HFFc6 (cell line): ENCODE data around the gene RANBP10. TPM values are rescaled to one million over a fixed set of nuclear protein-coding genes. Genes with fewer than 3 reads are reported as not detected.

Experiments used
- DNase-seq: peaks from one replicate; pipeline ENCODE4 v3.0.0-alpha.2; 2018
- H3K27ac Mint-ChIP-seq: 2 replicates; pipeline ENCODE4 v1.8.0; 2020; ENCODE audit warnings: mild to moderate bottlenecking, mixed read lengths
- H3K27me3 Mint-ChIP-seq: 2 replicates; pipeline ENCODE4 v1.8.0; 2021; ENCODE audit warnings: mild to moderate bottlenecking, moderate library complexity, mixed read lengths; ENCODE audit not compliant: insufficient read depth
- H3K36me3 Mint-ChIP-seq: 2 replicates; pipeline ENCODE4 v1.8.0; 2021; ENCODE audit warnings: low read depth, mixed read lengths
- H3K4me1 Mint-ChIP-seq: 2 replicates; pipeline ENCODE4 v1.8.0; 2020; ENCODE audit warnings: low read depth, mixed read lengths
- H3K4me3 Mint-ChIP-seq: 2 replicates; pipeline ENCODE4 v1.8.0; 2020; ENCODE audit warnings: mild to moderate bottlenecking, moderate library complexity, mixed read lengths
- H3K9me3 Mint-ChIP-seq: 2 replicates; pipeline ENCODE4 v1.8.0; 2020; ENCODE audit warnings: mild to moderate bottlenecking, mixed read lengths
- CTCF ChIP-seq: fragments of 200-600 bp; sonication (generic); IDR thresholded peaks from 2 replicates; pipeline ENCODE4 v1.5.0; 2021; ENCODE audit warnings: antibody characterized with exemption, mild to moderate bottlenecking
- total RNA-seq, 6 experiments: library from RNA; stranded (reverse); fragmentation: NEBNext Ultra II Directional; extraction: Animal tissue kit (Norgen Biotek cat#: 25700); gene quantifications; 2 replicates in 1 of 6; 3 replicates in 5 of 6; pipeline ENCODE4 v1.2.3, GENCODE V29; 2021

Gene RANBP10
- total RNA-seq, 6 experiments from 2014 or later: 11.5 to 15.6 (median 12.8) TPM

DNA sequence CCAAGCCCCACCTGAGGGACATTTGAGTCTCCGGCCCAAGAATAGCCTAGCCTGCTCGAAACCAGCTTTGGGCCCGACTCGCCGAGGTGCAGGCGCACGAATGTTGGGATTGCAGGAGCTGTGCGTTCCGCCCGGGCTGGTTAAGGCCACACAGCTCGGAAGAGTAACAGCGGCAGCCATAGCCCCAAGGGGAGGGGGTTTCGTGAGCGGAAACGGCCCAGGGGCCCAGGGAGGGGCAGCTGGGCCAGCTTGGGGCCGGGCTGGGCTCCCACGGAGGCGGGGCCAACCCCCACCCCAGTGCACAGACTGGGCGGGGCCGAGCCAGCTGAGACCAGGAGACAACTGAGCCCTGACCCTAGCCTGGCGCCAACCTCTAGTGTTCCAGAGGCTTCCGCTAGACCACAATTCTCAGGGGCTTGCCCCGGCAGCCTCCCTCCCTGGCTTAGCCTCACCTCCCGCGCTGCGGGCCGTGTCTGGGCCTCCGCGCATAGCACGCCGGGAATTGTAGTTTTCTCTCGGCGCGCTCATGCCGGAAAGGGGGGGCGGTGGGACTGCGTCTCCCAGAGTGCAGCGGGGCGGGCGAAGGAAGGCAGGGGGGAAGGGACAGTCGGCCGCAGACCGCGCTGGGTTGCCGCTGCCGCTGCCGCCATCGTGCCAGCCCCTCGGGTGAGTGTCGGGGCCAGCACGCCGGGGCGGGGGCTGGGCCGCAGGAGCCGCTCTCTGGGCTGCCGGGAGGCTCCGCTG, 40.1 kb upstream of the RANBP10 start, which contains the start of gene NUTF2:
NUTF2 (plus strand) TSS at position 614 of the 744 bp plus-strand sequence. CDS start 18,198 bp downstream, outside the sequence.
- no peak for TF ChIP-seq CTCF
- Mint-ChIP-seq H3K27ac (peak within 1 kb of the TSS; percentile 96), H3K27me3 (peaks cover 3% of the 10 kb centered on the region; the same call in 1 of the 2 replicates), H3K36me3 (peaks cover 6% of the 10 kb centered on the region; the same call in 1 of the 2 replicates), H3K9me3 (no peaks in the 10 kb centered on the region), H3K4me1 (peaks cover 51% of the 10 kb centered on the region), H3K4me3 (peak within 1 kb of the TSS; percentile 97)
- DNase-seq: peak; percentile 88

GRCh38 chr16:67846063-67846319, 39.6 kb upstream of the RANBP10 start:
- H3K9me3 Mint-ChIP-seq: no peaks in the 10 kb centered on the region
- peak overlapping the region; percentile 81 for H3K27ac Mint-ChIP-seq

GRCh38 chr16:67845291-67846062, 39.1 kb upstream of the RANBP10 start:
- peak overlapping the region; percentile 80 for H3K4me3 Mint-ChIP-seq

More at GRCh38 chr16:67846063-67846319, 39.6 kb upstream of the RANBP10 start:
- TF ChIP-seq CTCF: no peak
- H3K4me3 Mint-ChIP-seq: peak overlapping the region; percentile 80
- peaks cover 6% of the 10 kb centered on the region; the same call in 1 of the 2 replicates for H3K36me3 Mint-ChIP-seq
- H3K4me1 Mint-ChIP-seq: peaks cover 55% of the 10 kb centered on the region
- DNase-seq: no peak
- peaks cover 3% of the 10 kb centered on the region; the same call in 1 of the 2 replicates for H3K27me3 Mint-ChIP-seq

GRCh38 chr16:67844497-67844896, 38.1 kb upstream of the RANBP10 start:
- Mint-ChIP-seq H3K36me3 (peaks cover 6% of the 10 kb centered on the region; the same call in 1 of the 2 replicates), H3K27ac (peak overlapping the region; percentile 81), H3K27me3 (no peaks in the 10 kb centered on the region; the same call in 1 of the 2 replicates), H3K4me3 (peak overlapping the region; percentile 89), H3K4me1 (peaks cover 55% of the 10 kb centered on the region), H3K9me3 (no peaks in the 10 kb centered on the region)
- peak; percentile 41; the same call in 1 of the 2 replicates for TF ChIP-seq CTCF
- DNase-seq: peak; percentile 49

More at GRCh38 chr16:67845291-67846062, 39.1 kb upstream of the RANBP10 start:
- no peak for TF ChIP-seq CTCF
- no peak for DNase-seq
- H3K27me3 Mint-ChIP-seq: peaks cover 3% of the 10 kb centered on the region; the same call in 1 of the 2 replicates
- peaks cover 55% of the 10 kb centered on the region for H3K4me1 Mint-ChIP-seq
- H3K36me3 Mint-ChIP-seq: peaks cover 6% of the 10 kb centered on the region; the same call in 1 of the 2 replicates
- peak overlapping the region; percentile 81 for H3K27ac Mint-ChIP-seq
- H3K9me3 Mint-ChIP-seq: no peaks in the 10 kb centered on the region

DNA sequence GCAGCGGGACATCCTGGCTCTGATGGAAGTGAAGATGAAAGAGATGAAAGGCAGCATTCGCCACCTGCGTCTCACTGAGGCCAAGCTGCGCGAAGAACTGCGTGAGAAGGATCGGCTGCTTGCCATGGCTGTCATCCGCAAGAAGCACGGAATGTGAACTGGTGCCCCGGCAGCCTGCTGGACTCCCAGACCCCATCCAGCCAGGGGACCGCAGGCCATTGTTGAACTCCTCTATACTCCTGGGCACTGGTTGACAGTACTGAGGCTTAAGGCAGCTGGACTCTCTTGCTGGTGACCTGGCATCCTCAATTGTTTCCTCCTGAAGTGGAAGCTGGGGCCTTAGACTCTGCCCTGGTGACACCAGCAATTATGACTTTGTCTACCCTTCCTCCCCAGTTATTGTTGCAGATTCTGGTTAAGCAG, 37.0 kb upstream of the RANBP10 start:
- H3K36me3 Mint-ChIP-seq: 0 out of 2 replicates have a peak, but pooled peaks cover 6% of the 10 kb centered on the region
- peaks cover 51% of the 10 kb centered on the region for H3K4me1 Mint-ChIP-seq
- DNase-seq: peak; percentile 21
- no peaks in the 10 kb centered on the region; the same call in 1 of the 2 replicates for H3K27me3 Mint-ChIP-seq
- no peak for TF ChIP-seq CTCF
- peak overlapping the region; percentile 81 for H3K27ac Mint-ChIP-seq
- no peaks in the 10 kb centered on the region for H3K9me3 Mint-ChIP-seq
- peak overlapping the region; percentile 89 for H3K4me3 Mint-ChIP-seq
